ENCODE data around the gene MUC2.

Gene MUC2

GRCh38 chr11:1075341-1075911 is 752 bp downstream of the MUC2 start:
- TF ChIP-seq SPI1 (IDR thresholded peaks at IDR 0.05; ENCODE audit: borderline replicate concordance, low read depth) (no peak), POLR2AphosphoS5 (IDR thresholded peaks at IDR 0.05; ENCODE audit: low read depth) (no peak), REST (IDR thresholded peaks at IDR 0.05; ENCODE audit: insufficient replicate concordance, low read depth) (no peak), GABPA (IDR thresholded peaks at IDR 0.05; ENCODE audit: low read depth) (no peak), CTCF (IDR thresholded peaks at IDR 0.05; ENCODE audit: insufficient read depth, low read length) (no peak)
- DNase-seq (ENCODE audit: low read depth in 1 of 2, low spot score in 1 of 2) = no peak
- Histone ChIP-seq H3K4me3 (replicated peaks; ENCODE audit: insufficient read depth, low read length) (no peak overlapping the region), H3K27ac (replicated peaks) (no peak overlapping the region), H3K27me3 (ENCODE audit: insufficient read depth, poor library complexity, severe bottlenecking) (no peaks in the 10 kb centered on the region)

GRCh38 chr11:1076061-1076665 is 1.5 kb downstream of the MUC2 start:
- H3K27me3 ChIP-seq (ENCODE audit: insufficient read depth, poor library complexity, severe bottlenecking) = no peaks in the 10 kb centered on the region
- DNase-seq (ENCODE audit: low read depth in 1 of 2, low spot score in 1 of 2) = no peak
- no peak overlapping the region for H3K4me3 ChIP-seq (replicated peaks; ENCODE audit: insufficient read depth, low read length)
- no peak overlapping the region for H3K27ac ChIP-seq (replicated peaks)
- no peak for TF ChIP-seq REST (IDR thresholded peaks at IDR 0.05; ENCODE audit: insufficient replicate concordance, low read depth)
- no peak for TF ChIP-seq POLR2AphosphoS5 (IDR thresholded peaks at IDR 0.05; ENCODE audit: low read depth)
- no peak for TF ChIP-seq CTCF (IDR thresholded peaks at IDR 0.05; ENCODE audit: insufficient read depth, low read length)
- no peak for TF ChIP-seq SPI1 (IDR thresholded peaks at IDR 0.05; ENCODE audit: borderline replicate concordance, low read depth)
- no peak for TF ChIP-seq GABPA (IDR thresholded peaks at IDR 0.05; ENCODE audit: low read depth)

GRCh38 chr11:1077033-1077416 is 2.4 kb downstream of the MUC2 start:
- DNase-seq (ENCODE audit: low read depth in 1 of 2, low spot score in 1 of 2) = no peak
- H3K27me3 ChIP-seq (ENCODE audit: insufficient read depth, poor library complexity, severe bottlenecking) = no peaks in the 10 kb centered on the region

More at GRCh38 chr11:1077033-1077416, 2.4 kb downstream of the MUC2 start:
- H3K4me3 ChIP-seq (replicated peaks; ENCODE audit: insufficient read depth, low read length) = no peak overlapping the region
- TF ChIP-seq CTCF (IDR thresholded peaks at IDR 0.05; ENCODE audit: insufficient read depth, low read length) (no peak), REST (IDR thresholded peaks at IDR 0.05; ENCODE audit: insufficient replicate concordance, low read depth) (no peak), SPI1 (IDR thresholded peaks at IDR 0.05; ENCODE audit: borderline replicate concordance, low read depth) (no peak), GABPA (IDR thresholded peaks at IDR 0.05; ENCODE audit: low read depth) (no peak), POLR2AphosphoS5 (IDR thresholded peaks at IDR 0.05; ENCODE audit: low read depth) (no peak)
- H3K27ac ChIP-seq (replicated peaks) = no peak overlapping the region
